ENCODE results near the gene DIABLO. TPM values are rescaled to one million over a fixed set of nuclear protein-coding genes. Genes with fewer than 3 reads are reported as not detected.
"Not testable (repeated sequence)": the region's sequence is repeated elsewhere in the genome, so short reads cannot be mapped to it uniquely, and the experiment has no call there.

The DIABLO gene
- total RNA-seq: 10 to 100 TPM; 48.4 to 51.3 TPM

DNA sequence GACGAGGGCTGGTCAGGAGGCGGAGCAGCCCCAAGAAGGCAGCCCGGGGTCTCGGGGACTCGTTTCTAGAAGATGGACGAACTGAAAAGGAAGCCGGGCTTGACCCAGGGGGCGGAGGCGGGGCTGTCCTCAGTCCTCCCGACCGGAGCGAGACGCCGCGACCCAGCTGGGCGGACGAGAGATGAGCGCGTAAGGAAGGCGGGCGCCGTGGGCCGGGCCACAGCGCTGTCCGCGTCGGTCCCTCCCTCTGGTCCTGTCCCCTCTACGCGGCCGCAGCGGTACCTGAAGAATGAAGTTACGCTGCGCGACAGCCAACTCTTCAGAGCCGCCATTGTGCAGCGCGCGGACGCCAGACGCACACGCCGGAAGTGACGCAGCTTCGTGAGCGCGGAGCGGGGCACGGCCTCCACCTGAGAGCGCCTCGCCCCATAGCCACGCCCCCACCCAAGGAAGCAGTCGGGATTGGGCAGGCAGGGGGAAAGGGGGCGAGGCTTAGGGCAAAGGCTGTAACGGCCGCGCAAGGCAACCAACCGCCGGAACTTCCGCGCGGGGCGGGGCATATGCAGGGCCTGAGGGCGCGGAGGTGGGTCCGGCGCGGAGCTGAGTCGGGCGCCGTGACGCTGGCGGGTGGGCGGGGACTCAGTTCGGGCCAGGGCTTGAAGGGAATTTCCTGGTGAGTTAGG, at the start of gene DIABLO:
TSS of gene DIABLO (minus strand) at position 370 of the 683 bp plus-strand sequence. CDS start at position 332, 38 bp downstream.
- Mint-ChIP-seq H3K27ac (peak within 1 kb of the TSS; percentile 89), H3K27me3 (ENCODE audit: low read depth) (no peaks in the 10 kb centered on the region), H3K36me3 (ENCODE audit: insufficient read depth in 2 of 2) (peaks cover 2 to 13% of the 10 kb centered on the region in 2 donors), H3K9me3 (no peaks in the 10 kb centered on the region), H3K4me3 (peak within 1 kb of the TSS; percentile 94), H3K4me1 (ENCODE audit: low read depth) (peaks cover 40% of the 10 kb centered on the region)
- DNase-seq (peak; percentile 100), ATAC-seq (replicated peaks in 1 of 2) (peak; percentile 90 to 91)

DNA sequence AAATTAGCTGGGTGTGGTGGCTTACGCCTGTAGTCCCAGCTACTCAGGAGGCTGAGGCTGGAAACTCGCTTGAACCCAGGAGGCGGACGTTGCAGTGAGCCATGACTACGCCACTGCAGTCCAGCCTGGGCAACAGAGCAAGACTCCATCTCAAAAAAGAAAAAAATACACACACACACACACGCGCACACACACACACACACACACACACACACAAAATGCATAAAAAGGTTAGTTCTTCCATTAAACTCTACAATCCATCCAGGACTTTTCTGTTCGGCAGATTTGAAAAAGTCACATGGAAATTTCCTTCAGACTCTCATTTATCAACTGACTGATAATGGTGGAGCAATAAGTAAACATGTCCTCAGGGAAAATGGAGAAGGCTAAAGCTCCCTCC, 49.6 kb upstream of the DIABLO start:
- no peak for DNase-seq
- ATAC-seq (replicated peaks in 1 of 2): no peak
- Mint-ChIP-seq H3K27ac (no peak overlapping the region), H3K27me3 (ENCODE audit: low read depth) (no peaks in the 10 kb centered on the region), H3K9me3 (no peaks in the 10 kb centered on the region), H3K4me3 (no peak overlapping the region), H3K4me1 (ENCODE audit: low read depth) (no peaks in the 10 kb centered on the region), H3K36me3 (ENCODE audit: insufficient read depth in 2 of 2) (peaks cover 0 to 6% of the 10 kb centered on the region in 2 donors)

DNA sequence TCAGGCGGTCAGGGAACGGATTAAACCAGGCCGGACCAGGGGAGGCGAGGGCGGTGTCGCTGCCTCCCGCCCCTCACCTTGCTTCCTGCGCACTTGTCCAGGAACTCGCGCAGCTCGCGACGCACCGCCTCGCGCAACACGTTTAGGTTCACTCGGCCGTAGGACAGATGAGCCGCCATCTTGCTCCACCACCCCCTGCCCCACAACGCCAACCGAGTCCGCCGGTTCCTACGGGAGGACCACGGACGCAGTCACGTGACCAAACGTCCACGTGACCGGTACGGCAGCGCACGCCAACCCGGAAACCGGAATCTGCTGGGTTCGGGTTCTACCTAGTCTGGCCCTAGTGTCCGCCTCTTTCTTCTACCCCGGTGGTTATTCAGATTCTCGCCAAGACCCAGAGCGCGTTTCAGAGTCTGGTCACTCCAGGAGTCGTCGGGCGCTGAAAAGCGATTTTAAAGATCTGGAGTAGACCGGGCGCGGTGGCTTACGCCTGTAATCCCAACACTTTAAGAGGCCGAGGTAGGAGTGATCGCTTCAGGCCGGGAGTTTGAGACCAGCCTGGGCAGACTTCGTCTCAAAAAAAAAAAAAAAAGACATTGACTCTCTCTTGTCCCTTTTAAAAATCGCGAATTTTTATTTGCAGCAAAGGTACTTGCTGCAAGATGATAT, 40.5 kb upstream of the DIABLO start, which contains the start of gene VPS33A:
TSS of gene VPS33A (minus strand) at position 265 of the 672 bp plus-strand sequence. CDS start at position 179, 86 bp downstream.
- Mint-ChIP-seq H3K27me3 (ENCODE audit: low read depth) (no peaks in the 10 kb centered on the region), H3K36me3 (ENCODE audit: insufficient read depth in 2 of 2) (peaks cover 1 to 3% of the 10 kb centered on the region in 2 donors), H3K9me3 (no peaks in the 10 kb centered on the region), H3K27ac (peak within 1 kb of the TSS; percentile 100), H3K4me3 (peak within 1 kb of the TSS; percentile 91 to 96), H3K4me1 (ENCODE audit: low read depth) (peaks cover 26% of the 10 kb centered on the region)
- peak; percentile 96 to 98 for DNase-seq
- ATAC-seq (replicated peaks in 1 of 2): peak; percentile 91 to 92

- Mint-ChIP-seq H3K4me1 (ENCODE audit: low read depth) (peaks cover 26% of the 10 kb centered on the region), H3K9me3 (no peaks in the 10 kb centered on the region), H3K27ac (peak overlapping the region; percentile 100), H3K4me3 (peak overlapping the region; percentile 91 to 96), H3K36me3 (ENCODE audit: insufficient read depth in 2 of 2) (peaks cover 1 to 3% of the 10 kb centered on the region in 2 donors), H3K27me3 (ENCODE audit: low read depth) (no peaks in the 10 kb centered on the region)
- DNase-seq: peak; percentile 35 to 40
- peak; percentile 34 to 48 for ATAC-seq (replicated peaks in 1 of 2)
These were observed 40.0 kb upstream of the DIABLO start for GRCh38 chr12:122265886-122266229.

DNA sequence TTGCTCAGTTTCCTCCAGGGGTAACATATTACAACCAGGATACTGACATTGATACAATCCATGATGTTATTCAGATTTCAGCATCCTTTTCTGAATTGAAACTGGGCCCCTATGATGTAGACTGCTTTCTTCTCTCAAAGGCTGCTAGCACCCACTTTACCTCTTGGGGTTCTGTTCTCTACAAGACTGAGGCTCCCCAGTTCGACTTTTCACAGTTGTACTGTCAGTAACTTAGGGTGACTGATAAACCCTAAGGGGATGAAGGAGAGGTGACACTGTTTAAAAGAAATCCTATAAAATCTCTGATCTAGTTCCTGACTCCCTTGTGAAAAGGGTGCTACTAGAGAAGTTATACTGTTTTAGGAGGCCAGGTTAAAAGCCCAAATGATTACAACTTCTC, 39.6 kb upstream of the DIABLO start:
- Mint-ChIP-seq H3K9me3 (no peaks in the 10 kb centered on the region), H3K27me3 (ENCODE audit: low read depth) (no peaks in the 10 kb centered on the region), H3K27ac (peak overlapping the region; percentile 100), H3K36me3 (ENCODE audit: insufficient read depth in 2 of 2) (peaks cover 1 to 5% of the 10 kb centered on the region in 2 donors), H3K4me3 (peak overlapping the region; percentile 91 to 96), H3K4me1 (ENCODE audit: low read depth) (peaks cover 26% of the 10 kb centered on the region)
- ATAC-seq (replicated peaks in 1 of 2) (no peak), DNase-seq (no peak)

GRCh38 chr12:122260735-122261134, 34.9 kb upstream of the DIABLO start:
- not testable (repeated sequence) for H3K27ac Mint-ChIP-seq; H3K9me3 Mint-ChIP-seq; H3K27me3 Mint-ChIP-seq (ENCODE audit: low read depth); H3K4me3 Mint-ChIP-seq; ATAC-seq (replicated peaks in 1 of 2); DNase-seq
- Mint-ChIP-seq H3K36me3 (ENCODE audit: insufficient read depth in 2 of 2) (peaks cover 1 to 14% of the 10 kb centered on the region in 2 donors), H3K4me1 (ENCODE audit: low read depth) (peaks cover 16% of the 10 kb centered on the region)

GRCh38 chr12:122258939-122259338, 33.1 kb upstream of the DIABLO start:
- H3K9me3 Mint-ChIP-seq; ATAC-seq (replicated peaks in 1 of 2); H3K27ac Mint-ChIP-seq; DNase-seq; H3K27me3 Mint-ChIP-seq (ENCODE audit: low read depth); H3K4me3 Mint-ChIP-seq; H3K4me1 Mint-ChIP-seq (ENCODE audit: low read depth): not testable (repeated sequence)
- H3K36me3 Mint-ChIP-seq (ENCODE audit: insufficient read depth in 2 of 2): peaks cover 1 to 14% of the 10 kb centered on the region in 2 donors

DNA sequence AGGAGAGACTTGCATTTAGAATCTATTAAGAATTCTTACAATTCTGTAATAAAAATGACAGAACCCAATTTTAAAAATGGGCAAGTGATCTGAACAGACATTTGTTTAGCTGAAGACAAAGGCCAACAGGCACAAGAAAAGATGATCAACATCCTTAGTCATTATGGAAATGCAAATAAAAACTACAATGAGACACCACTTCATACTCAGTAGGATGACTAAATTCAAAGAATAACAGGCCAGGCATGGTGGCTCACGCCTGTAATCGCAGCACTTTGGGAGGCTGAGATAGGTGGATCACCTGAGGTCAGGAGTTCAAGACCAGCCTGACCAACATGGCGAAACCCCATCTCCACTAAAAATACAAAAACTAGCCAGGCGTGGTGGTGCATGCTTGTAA, 32.6 kb upstream of the DIABLO start:
- H3K27ac Mint-ChIP-seq: peak overlapping the region; percentile 0
- H3K4me3 Mint-ChIP-seq: not testable (repeated sequence)

GRCh38 chr12:122250536-122250935, 24.7 kb upstream of the DIABLO start:
- no peaks in the 10 kb centered on the region for H3K36me3 Mint-ChIP-seq (ENCODE audit: insufficient read depth in 2 of 2)
- no peak for ATAC-seq (replicated peaks in 1 of 2)

More for the DNA sequence above, 32.6 kb upstream of the DIABLO start:
- H3K27me3 Mint-ChIP-seq (ENCODE audit: low read depth); H3K4me1 Mint-ChIP-seq (ENCODE audit: low read depth); DNase-seq; ATAC-seq (replicated peaks in 1 of 2); H3K9me3 Mint-ChIP-seq: not testable (repeated sequence)
- peaks cover 1 to 14% of the 10 kb centered on the region in 2 donors for H3K36me3 Mint-ChIP-seq (ENCODE audit: insufficient read depth in 2 of 2)

GRCh38 chr12:122250047-122250446, 24.2 kb upstream of the DIABLO start:
- Mint-ChIP-seq H3K4me3 (no peak overlapping the region), H3K27me3 (ENCODE audit: low read depth) (no peaks in the 10 kb centered on the region), H3K27ac (no peak overlapping the region), H3K36me3 (ENCODE audit: insufficient read depth in 2 of 2) (no peaks in the 10 kb centered on the region), H3K9me3 (no peaks in the 10 kb centered on the region), H3K4me1 (ENCODE audit: low read depth) (peaks cover 1% of the 10 kb centered on the region)
- ATAC-seq (replicated peaks in 1 of 2) (no peak), DNase-seq (no peak)

More at GRCh38 chr12:122250536-122250935, 24.7 kb upstream of the DIABLO start:
- Mint-ChIP-seq H3K27ac (no peak overlapping the region), H3K9me3 (no peaks in the 10 kb centered on the region), H3K27me3 (ENCODE audit: low read depth) (no peaks in the 10 kb centered on the region), H3K4me1 (ENCODE audit: low read depth) (no peaks in the 10 kb centered on the region), H3K4me3 (no peak overlapping the region)
- DNase-seq: no peak

DNA sequence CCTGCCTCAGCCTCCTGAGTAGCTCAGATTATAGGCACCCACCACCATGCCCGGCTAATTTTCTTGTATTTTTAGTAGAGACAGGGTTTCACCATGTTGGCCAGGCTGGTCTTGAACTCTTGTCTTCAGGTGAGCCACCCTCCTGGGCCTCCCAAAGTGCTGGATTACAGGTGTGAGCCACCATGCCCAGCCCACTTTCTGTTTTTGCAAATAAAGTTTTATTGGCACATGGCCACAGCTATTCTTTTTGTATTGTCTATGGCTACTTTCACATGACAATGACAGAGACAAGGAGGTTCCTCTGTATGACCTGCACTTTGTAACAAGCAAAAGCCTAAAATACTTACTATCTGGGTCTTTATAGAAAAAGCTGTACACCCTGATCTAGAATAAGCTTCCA, 19.7 kb upstream of the DIABLO start:
- Mint-ChIP-seq H3K4me3 (peak overlapping the region; percentile 29 to 93), H3K27ac (peak overlapping the region; percentile 33), H3K36me3 (ENCODE audit: insufficient read depth in 2 of 2) (no peaks in the 10 kb centered on the region), H3K4me1 (ENCODE audit: low read depth) (peaks cover 17% of the 10 kb centered on the region), H3K9me3 (no peaks in the 10 kb centered on the region), H3K27me3 (ENCODE audit: low read depth) (no peaks in the 10 kb centered on the region)
- ATAC-seq (replicated peaks in 1 of 2) (no peak), DNase-seq (no peak)

DNA sequence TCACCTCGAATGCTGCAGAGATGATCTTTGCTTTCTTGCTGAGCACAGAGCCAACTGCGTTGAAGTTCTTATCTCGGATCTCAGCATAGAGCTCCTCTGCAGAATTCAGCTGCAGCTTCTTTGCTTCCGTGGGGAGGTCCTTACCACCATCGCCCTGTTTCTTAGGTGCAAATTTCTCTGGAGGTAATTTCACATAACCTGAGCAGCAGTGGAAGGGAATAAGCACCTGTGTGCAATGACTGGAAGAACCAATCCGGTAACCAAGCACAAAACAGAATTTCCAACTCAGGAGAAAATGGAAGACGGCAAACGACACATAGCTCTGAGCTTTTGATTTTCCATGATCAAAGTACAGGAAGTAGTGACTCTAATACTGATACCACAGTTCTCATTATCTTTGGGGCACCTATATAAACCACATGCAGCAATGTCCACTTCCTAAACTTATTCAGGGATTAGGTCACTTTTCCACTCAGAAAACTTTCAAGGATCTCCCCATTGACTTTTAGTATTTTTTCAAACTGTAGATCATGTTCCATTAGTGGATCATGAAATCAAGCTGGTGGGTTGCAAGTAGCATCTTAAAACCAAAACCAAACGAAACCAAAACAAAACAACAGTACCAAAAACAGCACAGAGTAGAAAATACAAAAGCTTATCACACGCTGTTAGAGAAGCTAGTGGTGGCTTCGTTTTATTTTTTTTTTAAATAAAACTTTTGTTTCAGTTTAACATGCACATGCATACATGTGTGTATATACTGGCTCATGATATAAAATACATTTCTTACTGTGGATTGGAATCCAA, 18.9 kb upstream of the DIABLO start:
- H3K36me3 Mint-ChIP-seq (ENCODE audit: insufficient read depth in 2 of 2): peaks cover 0 to 4% of the 10 kb centered on the region in 2 donors
- H3K4me1 Mint-ChIP-seq (ENCODE audit: low read depth): peaks cover 17% of the 10 kb centered on the region
- H3K9me3 Mint-ChIP-seq: no peaks in the 10 kb centered on the region
- H3K27me3 Mint-ChIP-seq (ENCODE audit: low read depth): no peaks in the 10 kb centered on the region
- ATAC-seq (replicated peaks in 1 of 2) (peak; percentile 67 to 87), DNase-seq (no peak)
- H3K4me3 Mint-ChIP-seq: peak overlapping the region; percentile 70 to 93
- H3K27ac Mint-ChIP-seq: peak overlapping the region; percentile 67

- Mint-ChIP-seq H3K4me3 (peak overlapping the region; percentile 70 to 93), H3K27ac (peak overlapping the region; percentile 67), H3K4me1 (ENCODE audit: low read depth) (peaks cover 17% of the 10 kb centered on the region), H3K36me3 (ENCODE audit: insufficient read depth in 2 of 2) (peaks cover 0 to 4% of the 10 kb centered on the region in 2 donors), H3K27me3 (ENCODE audit: low read depth) (no peaks in the 10 kb centered on the region), H3K9me3 (no peaks in the 10 kb centered on the region)
- ATAC-seq (replicated peaks in 1 of 2): peak in 1 of 2 donors; percentile 41
- DNase-seq: no peak
These were observed 18.1 kb upstream of the DIABLO start for GRCh38 chr12:122243965-122244364.

Data from activated T-cell treated with anti-CD3 and anti-CD28 coated beads, Interleukin-2, amount 50 U/mL, for 72 hours (primary cell).